ENCODE results near the gene ARL4A. TPM values are rescaled to one million over a fixed set of nuclear protein-coding genes. Genes with fewer than 3 reads are reported as not detected.
"Not testable (repeated sequence)": the region's sequence is repeated elsewhere in the genome, so short reads cannot be mapped to it uniquely, and the experiment has no call there.

Gene ARL4A
- total and polyA plus RNA-seq, 11 donors: 10.5 to 25.9 (median 14.5) TPM

- intact Hi-C loops (cut with DNase I): no loop called here
- H3K4me1 ChIP-seq: peaks cover 0 to 20% (median 0%) of the 10 kb centered on the region in 12 donors
- H3K36me3 ChIP-seq: no peaks in the 10 kb centered on the region
- H3K27ac ChIP-seq: peak overlapping the region in 2 of 12 donors; percentile 9 to 34
- DNase-seq: no peak
- peak in 1 of 4 donors; percentile 60 for ATAC-seq
- WGBS, 4 donors: 47 to 56% (median 51%) methylated on average over 1 of the region's 1 CpG
- no peaks in the 10 kb centered on the region for H3K27me3 ChIP-seq
- no peak overlapping the region for H3K4me3 ChIP-seq
- TF ChIP-seq POLR2A (IDR thresholded peaks at IDR 0.05): no peak
- TF ChIP-seq CTCF (IDR thresholded peaks at IDR 0.05): no peak
- H3K9me3 ChIP-seq: no peaks in the 10 kb centered on the region
Measured at GRCh38 chr7:12670000-12670729, 17.3 kb upstream of the ARL4A start.

GRCh38 chr7:12670743-12671520, 16.5 kb upstream of the ARL4A start:
- peaks cover 0 to 20% (median 0%) of the 10 kb centered on the region in 12 donors for H3K4me1 ChIP-seq
- no peak for TF ChIP-seq POLR2A (IDR thresholded peaks at IDR 0.05)
- TF ChIP-seq CTCF (IDR thresholded peaks at IDR 0.05): no peak
- peak overlapping the region in 2 of 12 donors; percentile 9 to 34 for H3K27ac ChIP-seq
- H3K36me3 ChIP-seq: no peaks in the 10 kb centered on the region
- ATAC-seq (no peak), DNase-seq (no peak)
- no peaks in the 10 kb centered on the region for H3K27me3 ChIP-seq
- intact Hi-C loops (cut with DNase I): no loop called here
- no peak overlapping the region for H3K4me3 ChIP-seq
- peaks cover 0 to 6% (median 0%) of the 10 kb centered on the region in 12 donors for H3K9me3 ChIP-seq
- 74 to 80% (median 77%) methylated on average over 6 of the region's 6 CpGs for WGBS, 4 donors

GRCh38 chr7:12673436-12673835, 14.0 kb upstream of the ARL4A start:
- H3K36me3 ChIP-seq; ATAC-seq; H3K27me3 ChIP-seq; DNase-seq; intact Hi-C loops (cut with DNase I); H3K27ac ChIP-seq; H3K4me3 ChIP-seq: not testable (repeated sequence)
- Histone ChIP-seq H3K9me3 (peaks cover 0 to 10% (median 0%) of the 10 kb centered on the region in 12 donors), H3K4me1 (peaks cover 0 to 20% (median 0%) of the 10 kb centered on the region in 12 donors)
- WGBS, 4 donors: 89 to 95% (median 93%) methylated on average over 7 of the region's 7 CpGs

GRCh38 chr7:12674053-12674452, 13.4 kb upstream of the ARL4A start:
- Histone ChIP-seq H3K27ac (no peak overlapping the region), H3K9me3 (peaks cover 0 to 10% (median 0%) of the 10 kb centered on the region in 12 donors), H3K4me3 (no peak overlapping the region), H3K27me3 (no peaks in the 10 kb centered on the region), H3K36me3 (no peaks in the 10 kb centered on the region), H3K4me1 (peaks cover 0 to 20% (median 0%) of the 10 kb centered on the region in 12 donors)
- DNase-seq (no peak), ATAC-seq (no peak)
- intact Hi-C loops (cut with DNase I): loop anchor here in 1 of 10 donors (2.0 kb wide), 1 partner anchor 505 kb away; no protein-coding TSS in a partner anchor
- no peak for TF ChIP-seq CTCF (IDR thresholded peaks at IDR 0.05)
- no peak for TF ChIP-seq POLR2A (IDR thresholded peaks at IDR 0.05)
- WGBS, 4 donors: 89 to 95% (median 95%) methylated on average over 2 of the region's 2 CpGs

All from heart left ventricle (tissue), 16 donors.